HG03139 (cell line): ENCODE measurements around the gene LAMB3.
"Not testable (repeated sequence)": the region's sequence is repeated elsewhere in the genome, so short reads cannot be mapped to it uniquely, and the experiment has no call there.

ENCODE experiments used
- ATAC-seq: cut with Tn5 transposase; IDR thresholded peaks from one replicate; pipeline ENCODE4 v1.9.1; 2021; ENCODE audit not compliant: unreplicated experiment

LAMB3 gene

DNA sequence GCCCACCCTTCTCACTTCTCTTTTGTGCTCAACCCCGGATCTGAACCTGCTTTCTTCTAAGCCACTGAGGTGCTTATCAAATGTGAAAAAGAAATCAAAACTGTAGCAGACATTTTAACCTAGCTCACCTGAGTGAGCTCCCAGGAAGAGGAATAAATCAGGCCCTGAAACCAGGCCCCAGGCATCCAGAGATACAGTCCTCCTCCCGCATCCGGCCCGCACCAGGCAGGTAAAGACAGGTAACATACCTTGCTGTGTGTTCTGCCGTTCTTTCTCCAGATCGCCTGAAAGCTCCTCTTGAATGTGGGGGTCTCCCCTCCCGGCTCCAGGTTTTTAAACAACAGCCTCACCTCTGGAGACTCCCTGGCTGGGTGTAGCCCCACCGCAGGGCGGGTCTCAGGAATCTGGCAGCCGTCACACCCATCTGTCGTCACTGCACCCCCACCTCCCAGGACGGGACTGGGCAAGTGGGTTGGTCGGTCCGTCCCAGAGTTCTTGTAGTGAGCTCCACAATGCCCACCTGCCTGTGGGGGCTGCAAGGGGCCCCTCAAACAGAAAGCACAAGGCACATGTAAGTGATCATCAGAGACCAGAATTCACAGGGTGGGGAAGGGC, at the start of gene LAMB3:
LAMB3 (minus strand) TSS at position 305 of the 615 bp plus-strand sequence. CDS start 1,481 bp downstream, outside the sequence.
- no peak for ATAC-seq

DNA sequence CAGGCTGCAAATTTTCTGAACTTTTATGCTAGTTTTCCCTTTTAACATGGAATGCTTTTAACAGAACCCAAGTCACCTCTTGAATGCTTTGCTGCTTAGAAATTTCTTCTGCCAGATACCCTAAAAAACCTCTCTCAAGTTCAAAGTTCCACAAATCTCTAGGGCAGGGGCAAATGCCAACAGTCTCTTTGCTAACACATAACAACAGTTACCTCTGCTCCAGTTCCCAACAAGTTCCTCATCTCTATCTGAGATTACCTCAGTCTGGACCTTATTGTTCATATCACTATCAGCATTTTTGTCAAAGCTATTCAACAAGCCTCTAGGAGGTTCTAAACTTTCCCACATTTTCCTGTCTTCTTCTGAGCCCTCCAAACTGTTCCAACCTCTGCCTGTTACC, 48.5 kb upstream of the LAMB3 start:
- ATAC-seq = not testable (repeated sequence)

DNA sequence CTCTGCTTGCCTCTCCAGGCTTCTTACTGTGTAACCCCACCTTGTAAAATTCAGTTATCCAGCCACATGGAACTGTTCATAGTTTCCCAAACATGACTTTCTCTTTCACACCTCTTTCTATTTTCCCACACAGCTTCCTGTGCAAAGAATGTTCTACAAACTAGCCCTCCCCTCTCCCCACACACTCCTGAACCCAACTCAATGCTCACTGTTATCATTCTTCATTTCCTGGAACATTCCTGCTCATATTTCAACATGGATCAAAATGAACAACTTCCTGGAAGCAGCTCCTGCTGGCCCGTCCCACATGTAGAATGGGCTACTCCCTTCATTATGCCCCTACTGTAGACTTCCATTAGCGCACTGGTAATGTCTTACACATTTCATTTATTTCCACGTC, 44.9 kb upstream of the LAMB3 start:
- ATAC-seq = no peak

DNA sequence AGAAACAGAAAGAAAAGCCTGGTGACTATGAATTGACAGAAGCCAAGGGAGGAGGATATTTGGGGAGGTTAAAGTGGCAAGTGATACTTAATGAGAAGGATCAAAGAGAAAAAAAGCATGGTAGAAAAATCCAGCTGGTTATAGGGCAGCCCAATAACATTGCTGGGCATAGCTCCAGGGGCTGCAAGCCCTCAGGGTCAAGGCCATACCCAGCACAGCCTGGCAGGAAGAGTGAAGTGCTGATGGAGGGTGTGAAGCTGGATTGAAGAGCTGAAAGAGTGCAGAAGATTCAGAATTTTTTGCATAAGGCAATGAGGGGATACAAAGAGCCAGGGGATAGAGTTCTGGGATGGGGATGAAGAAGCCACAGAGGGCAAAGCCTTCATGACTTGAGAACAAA, 44.4 kb upstream of the LAMB3 start:
- no peak for ATAC-seq

DNA sequence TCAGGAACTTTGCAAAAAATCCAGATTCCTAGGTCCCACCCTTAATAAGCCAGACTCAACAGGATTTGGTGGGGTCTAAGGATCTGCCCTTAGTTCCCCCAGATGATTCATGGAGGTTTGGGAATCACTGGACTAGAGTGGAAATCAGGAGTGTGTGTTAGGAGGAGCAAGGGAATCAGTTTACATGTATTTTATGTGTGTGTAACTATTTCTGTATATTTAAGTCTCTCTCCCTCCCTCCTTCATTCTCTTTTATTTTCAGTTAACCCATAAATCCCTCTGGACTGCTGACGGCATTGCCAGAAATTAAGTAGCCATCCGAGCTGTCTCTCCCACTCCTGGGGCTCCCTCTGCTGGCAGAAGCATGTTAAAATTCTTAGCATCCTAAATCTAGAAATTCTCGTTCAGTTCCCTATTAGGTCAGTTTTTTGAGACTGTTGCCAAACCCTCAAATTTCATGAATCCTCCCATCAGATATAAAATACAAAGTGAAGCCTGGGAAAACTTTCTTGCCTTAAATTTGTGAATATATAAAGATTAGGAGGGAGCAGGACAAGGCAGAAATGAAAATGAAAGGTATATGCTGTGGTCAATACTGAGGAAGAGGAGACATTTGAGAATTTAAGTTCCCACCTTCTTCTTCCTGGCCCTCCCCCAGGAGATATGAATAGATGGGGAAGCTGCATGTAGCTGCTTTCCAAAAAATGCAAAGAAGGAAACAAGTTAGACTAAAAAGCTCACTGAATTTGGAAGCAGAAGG, 40.7 kb upstream of the LAMB3 start:
- ATAC-seq = peak; percentile 55

DNA sequence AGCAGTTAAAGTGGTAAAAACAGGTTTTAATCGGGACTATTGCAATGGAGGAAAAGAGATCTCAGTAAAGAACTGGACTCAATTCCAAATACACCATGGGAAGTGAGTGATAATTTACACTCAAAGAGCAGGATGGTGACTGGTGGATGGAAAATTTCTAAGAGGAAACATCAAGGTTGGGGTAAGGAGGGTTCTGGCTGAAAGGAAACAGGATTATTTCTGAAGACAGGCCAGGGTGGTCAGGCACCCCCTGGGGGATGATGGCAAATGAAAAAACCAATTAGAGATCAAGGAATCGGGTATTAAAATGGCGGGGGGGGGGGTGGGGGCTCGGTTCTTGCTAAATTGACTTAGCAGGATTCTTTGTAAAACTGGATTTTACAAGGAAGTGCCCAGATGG, 40.1 kb upstream of the LAMB3 start:
- ATAC-seq = no peak

DNA sequence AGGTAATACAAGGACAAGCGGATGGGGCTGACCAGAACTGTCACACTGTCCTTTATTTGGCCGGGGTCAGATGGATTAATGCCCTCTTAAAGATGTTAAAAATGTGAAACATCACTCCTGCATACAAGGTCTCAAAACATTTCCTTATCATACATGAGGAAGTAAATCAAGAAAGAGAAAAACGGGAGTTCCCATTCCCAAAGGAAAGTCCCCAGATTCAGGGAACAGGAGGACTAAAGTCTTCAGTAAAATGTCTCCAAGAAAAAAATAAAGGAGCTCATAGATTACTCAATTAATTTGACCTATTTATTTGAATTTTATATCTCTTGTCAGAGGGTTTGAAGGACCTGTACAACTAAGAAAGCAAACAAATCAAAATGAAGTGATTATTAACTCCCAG, 39.0 kb upstream of the LAMB3 start:
- ATAC-seq = no peak

DNA sequence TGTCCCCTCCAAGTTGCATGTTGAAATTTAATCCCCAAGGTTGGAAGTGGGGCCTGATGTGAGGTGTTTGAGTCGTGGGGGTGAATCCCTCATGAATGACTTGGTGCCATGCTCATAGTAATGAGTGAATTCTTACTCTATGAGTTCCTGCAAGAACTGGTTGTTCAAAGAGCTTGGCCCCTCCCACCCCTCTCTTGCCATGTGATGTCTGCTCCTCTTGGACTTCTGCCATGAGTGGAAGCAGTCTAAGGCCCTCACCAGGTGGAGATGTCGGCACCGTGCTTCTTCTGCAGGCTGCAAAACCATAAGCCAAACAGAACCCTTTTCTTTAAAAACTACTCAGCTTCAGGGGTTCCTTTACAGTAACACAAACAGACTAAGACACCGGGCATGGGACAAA, 37.3 kb upstream of the LAMB3 start:
- no peak for ATAC-seq

DNA sequence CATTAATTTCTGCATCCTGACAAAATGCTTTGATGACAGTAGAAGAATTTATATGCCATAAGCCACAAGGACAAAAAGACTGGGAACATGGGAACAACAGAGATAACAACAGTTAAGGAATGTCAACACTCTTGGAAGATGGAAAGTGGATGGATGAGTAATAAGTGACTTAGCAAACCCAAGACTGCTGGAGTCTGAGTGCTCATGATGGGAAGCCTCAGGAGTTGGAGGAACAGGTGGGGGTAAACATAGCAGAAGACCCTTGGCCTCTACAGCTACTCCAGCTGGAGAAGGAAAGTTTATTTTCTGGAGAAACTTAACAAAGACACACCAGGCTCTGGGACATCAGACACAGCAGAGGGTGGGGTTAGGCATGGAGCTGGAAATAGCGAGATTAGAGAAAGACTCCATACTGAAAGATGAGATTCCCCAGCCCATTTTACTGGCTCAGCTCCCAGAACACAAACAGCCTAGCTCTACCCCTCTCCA, 36.6 kb upstream of the LAMB3 start:
- ATAC-seq = no peak

DNA sequence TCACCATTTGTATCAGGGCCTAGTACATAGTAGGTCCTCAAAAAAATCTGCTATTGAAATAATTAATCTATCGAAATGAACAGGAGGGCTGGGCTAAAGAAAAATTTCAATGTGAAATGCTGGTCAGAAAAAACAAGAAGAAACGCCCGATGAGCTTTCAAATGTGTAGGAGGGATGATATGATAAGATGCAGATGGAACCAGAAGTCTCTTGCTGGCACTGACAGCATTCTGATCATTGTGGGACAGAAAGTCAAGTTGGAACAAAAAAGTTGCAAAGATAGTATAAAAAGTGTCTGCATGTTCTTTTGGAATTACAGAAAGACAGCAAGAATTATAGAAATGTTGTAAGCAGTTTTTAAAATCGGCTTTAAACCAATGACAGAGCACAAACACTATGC, 34.1 kb upstream of the LAMB3 start:
- ATAC-seq = no peak

DNA sequence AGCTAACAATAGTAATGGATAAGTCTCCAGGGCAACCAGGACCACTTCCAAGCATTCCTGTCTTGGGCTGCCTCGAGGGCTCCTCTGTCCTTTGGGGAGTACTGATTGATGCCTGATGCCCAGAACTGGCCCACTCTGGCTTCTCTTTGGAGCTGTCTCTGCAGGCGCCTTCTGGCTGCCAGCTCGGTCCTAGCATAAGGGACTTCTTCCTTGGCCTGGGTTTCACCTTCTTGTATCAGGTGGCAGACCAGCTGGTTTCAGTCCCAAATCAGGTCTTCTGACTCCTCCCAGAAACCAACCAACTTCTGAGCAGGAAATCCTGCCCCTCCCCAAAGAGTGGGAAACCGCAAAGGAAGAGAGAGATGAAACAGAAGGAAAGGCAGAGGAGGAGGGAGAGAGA, 33.6 kb upstream of the LAMB3 start:
- no peak for ATAC-seq

DNA sequence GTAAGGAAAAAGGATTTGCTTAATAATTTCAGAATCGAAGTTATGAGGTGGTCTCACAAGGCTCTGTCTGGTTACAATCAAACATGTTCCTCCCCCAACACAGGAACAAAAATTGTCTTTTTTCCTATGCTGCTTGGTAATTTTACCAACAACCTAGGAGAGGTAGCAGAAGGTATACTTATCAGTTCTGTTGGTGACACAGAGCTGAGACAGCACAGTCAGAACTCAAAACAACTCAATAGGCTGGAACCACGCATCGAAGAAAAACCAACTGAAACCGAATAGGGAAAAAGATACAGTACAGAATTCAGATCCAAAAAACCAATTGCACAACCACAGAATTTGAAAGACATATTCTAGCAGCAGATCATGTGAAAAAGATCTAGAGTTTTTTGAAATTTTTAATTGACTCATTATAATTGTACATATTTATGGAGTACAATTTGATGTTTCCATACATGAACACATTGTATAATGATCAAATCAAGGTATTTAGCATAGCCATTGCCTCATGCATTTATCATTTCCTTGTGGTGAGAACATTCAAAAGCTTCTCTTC, 26.8 kb upstream of the LAMB3 start:
- ATAC-seq = no peak

DNA sequence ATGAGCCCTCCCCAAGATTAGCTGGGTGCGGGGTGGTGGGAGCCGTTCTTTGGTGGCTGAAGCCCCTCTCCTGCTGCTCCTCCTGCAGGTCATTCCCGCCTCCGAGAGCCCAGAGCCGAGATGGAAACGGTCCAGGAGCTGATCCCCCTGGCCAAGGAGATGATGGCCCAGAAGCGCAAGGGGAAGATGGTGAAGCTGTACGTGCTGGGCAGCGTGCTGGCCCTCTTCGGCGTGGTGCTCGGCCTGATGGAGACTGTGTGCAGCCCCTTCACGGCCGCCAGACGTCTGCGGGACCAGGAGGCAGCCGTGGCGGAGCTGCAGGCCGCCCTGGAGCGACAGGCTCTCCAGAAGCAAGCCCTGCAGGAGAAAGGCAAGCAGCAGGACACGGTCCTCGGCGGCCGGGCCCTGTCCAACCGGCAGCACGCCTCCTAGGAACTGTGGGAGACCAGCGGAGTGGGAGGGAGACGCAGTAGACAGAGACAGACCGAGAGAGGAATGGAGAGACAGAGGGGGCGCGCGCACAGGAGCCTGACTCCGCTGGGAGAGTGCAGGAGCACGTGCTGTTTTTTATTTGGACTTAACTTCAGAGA, 23.4 kb upstream of the LAMB3 start:
- no peak for ATAC-seq

DNA sequence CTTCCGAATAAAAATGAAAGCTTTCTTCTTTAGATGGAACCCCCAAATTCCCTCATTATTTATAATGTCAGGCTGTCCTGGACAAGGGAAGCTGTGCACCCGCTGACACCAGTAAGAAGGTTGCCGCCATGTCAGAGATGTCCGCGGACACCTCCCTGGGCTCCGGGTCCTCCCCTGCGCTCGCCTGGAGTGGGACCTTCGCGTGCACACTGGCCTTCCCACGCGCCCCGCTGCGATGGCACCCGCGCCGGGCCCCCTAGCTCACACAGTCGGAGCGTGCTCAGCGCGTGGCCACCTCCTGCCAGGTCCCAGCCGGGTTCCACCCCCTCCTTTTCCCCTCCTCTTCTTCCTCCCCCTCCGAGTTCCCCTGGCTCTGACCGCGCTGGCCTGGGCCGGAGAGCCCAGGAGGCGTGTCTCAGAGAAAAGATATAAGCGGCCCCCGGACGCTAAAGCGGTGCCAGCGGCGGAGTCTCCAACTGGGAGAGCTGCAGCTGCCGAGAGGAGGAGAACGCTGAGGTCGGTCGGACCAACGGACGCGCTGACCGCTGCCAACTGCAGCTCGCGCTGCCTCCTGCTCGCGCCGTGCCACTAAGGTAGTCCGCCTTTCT, 22.8 kb upstream of the LAMB3 start, which contains the start of gene G0S2:
G0S2 (plus strand) TSS at position 456 of the 608 bp plus-strand sequence. CDS start 273 bp downstream, outside the sequence.
- no peak for ATAC-seq

DNA sequence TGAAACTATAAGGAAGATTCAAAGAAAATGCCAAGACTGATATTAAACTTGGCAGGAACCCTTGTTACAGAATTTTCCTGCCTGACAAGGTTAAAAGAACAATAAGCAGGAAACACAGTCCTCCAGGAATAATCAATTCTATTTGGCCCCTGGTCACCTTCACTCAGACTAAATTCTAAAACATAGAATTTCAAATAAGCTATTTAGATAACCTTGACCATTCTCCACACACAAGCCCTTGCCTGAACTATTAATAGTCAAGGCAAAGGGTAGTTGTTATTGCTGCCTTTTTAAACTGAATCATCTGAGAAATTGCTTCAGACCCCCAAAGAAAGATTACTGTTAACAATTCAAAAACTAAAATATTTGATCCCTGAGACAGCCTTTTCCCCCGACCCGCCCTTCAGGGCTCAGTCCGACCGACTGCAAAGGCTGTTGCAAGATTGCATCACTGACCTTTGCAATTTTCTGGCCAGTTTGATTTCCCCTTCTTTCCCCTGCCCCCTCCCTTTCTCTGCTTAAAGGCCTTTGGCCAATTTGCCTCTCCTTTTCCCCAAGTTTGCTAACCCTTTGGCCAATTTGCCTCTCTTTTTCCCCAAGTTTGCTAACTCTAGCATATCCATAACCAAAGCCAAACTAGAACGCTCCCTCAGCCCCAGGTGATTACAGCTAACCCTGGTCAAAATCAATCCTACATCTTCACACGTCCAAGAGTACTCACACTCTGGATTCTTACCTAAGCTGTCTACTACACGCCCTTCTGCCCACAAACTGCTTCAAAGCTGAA, 21.6 kb upstream of the LAMB3 start:
- ATAC-seq = no peak

DNA sequence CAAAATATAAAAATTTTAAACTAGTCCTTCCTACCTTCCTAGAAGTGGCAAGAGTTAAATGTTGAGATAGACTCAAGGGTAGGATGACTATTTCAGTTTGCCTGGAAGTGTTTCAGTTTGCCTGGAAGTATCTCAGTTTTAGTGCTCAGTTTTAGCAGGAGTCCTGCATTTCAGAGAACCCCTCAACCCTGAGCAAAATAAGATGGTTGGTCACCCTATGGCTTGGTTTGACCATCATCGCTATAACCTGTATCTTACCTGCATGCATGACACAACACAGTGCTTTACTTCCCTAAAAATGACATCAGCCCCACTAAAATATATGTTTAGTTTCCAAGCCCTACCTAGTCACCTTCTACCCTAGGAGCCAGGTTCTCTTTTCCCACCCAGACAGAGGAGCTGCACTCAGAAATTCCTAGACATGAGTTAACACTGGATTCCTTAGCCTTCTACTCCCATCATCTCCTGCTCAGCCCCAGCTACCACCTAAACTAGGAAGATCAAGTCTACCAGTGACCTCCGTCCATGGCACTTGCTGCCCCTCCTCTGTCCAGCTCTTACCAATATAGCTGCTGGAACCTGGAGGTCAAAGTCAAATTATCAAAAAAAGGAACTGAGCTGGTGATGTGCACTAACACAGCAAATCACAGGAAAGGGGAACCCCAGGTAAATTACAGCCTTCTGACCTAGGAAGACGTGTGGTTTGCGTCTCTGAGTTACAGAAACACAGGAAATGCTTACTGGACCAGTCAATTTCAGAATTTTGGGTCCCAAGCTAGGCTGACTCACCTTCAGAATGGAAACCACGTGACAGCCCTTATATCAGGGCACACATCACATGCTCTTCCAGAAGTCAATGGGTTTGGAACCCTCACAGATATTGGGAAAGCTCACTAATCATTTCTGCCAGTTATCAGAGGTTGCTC, 20.7 kb upstream of the LAMB3 start:
- ATAC-seq = peak; percentile 81

DNA sequence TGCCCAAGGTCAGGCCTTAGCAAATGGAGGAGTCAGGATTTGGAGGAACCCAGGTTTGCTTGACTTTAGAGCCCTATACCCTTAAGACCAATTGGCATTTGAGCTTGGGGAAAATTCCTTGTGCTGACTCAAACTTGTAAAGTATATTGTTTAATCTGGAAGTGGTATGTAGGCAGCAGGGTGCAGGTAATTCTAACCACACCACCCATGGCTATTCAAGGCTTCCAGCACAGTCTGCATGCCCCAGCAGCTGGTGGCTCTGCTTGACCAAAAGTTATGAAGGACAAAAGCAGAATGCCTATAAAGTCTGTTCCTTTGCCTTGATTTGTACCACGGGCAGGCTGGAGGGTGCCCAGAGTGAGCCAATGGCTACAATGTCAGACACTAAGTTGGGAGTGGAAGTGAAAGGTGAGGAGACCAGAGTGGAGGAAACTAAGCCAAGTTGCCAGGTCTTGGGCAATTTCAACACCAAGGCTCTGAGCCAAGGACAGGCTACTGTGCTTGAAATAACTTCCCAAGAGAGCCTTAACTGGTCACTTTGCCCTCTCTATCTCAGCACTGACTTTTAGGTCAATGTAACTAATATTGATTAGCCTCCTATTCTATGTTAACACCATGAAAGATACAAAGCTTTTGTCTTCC, 18.3 kb upstream of the LAMB3 start:
- ATAC-seq = no peak

DNA sequence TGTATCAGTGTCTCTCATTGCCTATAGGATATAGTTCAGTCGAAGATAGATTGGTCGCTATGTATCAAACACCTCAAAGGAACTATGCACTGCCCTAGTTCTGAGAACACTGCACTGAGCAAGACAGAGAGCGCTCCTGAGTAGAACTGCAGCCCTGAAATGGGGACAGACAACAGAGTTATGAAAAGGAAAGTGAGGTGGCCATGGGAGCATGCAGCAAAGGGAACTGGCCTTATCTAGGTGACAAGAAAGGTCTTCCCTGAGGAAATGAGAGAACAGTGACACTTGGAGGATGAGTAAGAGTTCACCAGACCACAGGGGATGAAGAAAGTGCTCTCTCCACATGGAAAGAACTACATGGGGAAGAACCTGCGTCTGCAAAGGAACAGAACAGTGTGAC, 15.5 kb upstream of the LAMB3 start:
- no peak for ATAC-seq

DNA sequence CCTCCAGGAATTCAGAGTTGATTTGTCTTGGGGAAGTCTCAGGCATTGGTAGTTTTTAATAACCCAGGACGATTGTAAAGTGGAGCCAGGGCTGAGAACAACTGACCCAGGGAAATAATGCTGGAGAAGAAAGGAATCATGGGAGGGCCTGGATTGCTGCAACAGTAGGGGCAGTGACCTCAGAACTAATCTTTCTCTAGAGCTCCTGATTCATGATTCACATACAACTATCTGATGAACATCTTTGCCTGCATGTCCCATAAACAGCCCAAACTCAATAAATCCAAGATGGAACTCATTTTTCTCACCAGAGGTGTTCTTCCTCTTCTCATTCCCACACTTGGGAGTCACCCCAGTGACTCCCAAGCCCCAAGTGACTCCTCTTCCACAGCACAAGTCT, 14.9 kb upstream of the LAMB3 start:
- no peak for ATAC-seq
